COR-L47 (cell line): Measurements from ENCODE around the gene PRPF6.

Experiments used
- DNase-seq: peaks from one replicate; lab custom pipeline; 2025; lab: John Stamatoyannopoulos, UW

PRPF6 gene

GRCh38 chr20:64035933-64036345, 55.0 kb downstream of the PRPF6 start, which contains the start of gene C20orf204:
TSS of gene C20orf204 (plus strand) at chr20:64036182. CDS start at chr20:64036324, 142 bp downstream.
- DNase-seq = no peak

GRCh38 chr20:64036346-64037198, 55.6 kb downstream of the PRPF6 start:
- DNase-seq = no peak

GRCh38 chr20:64037199-64037497, 56.2 kb downstream of the PRPF6 start:
- no peak for DNase-seq

GRCh38 chr20:64037498-64038213, 56.7 kb downstream of the PRPF6 start:
- DNase-seq = peak; percentile 54

- DNase-seq = no peak
Observed at GRCh38 chr20:64038224-64038564, 57.3 kb downstream of the PRPF6 start.

GRCh38 chr20:64038565-64039292, 57.8 kb downstream of the PRPF6 start:
- peak; percentile 64 for DNase-seq

GRCh38 chr20:64039293-64040160, 58.6 kb downstream of the PRPF6 start:
- DNase-seq = no peak

GRCh38 chr20:64040231-64041039, 59.5 kb downstream of the PRPF6 start:
- no peak for DNase-seq

- DNase-seq = no peak
Observed at GRCh38 chr20:64041040-64041780, 60.3 kb downstream of the PRPF6 start.

GRCh38 chr20:64041781-64042053, 60.8 kb downstream of the PRPF6 start:
- no peak for DNase-seq

- DNase-seq = no peak
Observed at GRCh38 chr20:64042054-64042781, 61.3 kb downstream of the PRPF6 start.

- DNase-seq = no peak
Observed at GRCh38 chr20:64043768-64044167, 62.8 kb downstream of the PRPF6 start.

- peak; percentile 50 for DNase-seq
Observed at GRCh38 chr20:64044484-64045247, 63.7 kb downstream of the PRPF6 start.

GRCh38 chr20:64045346-64046011, 64.5 kb downstream of the PRPF6 start:
- no peak for DNase-seq

- no peak for DNase-seq
Observed at GRCh38 chr20:64047046-64047389, 66.1 kb downstream of the PRPF6 start.

GRCh38 chr20:64047968-64048401, 67.1 kb downstream of the PRPF6 start:
- DNase-seq = no peak

GRCh38 chr20:64048402-64049044, 67.6 kb downstream of the PRPF6 start:
- DNase-seq = no peak
